ENCODE measurements around the gene NUDT4.
"Not testable (repeated sequence)": the region's sequence is repeated elsewhere in the genome, so short reads cannot be mapped to it uniquely, and the experiment has no call there.

Gene NUDT4

DNA sequence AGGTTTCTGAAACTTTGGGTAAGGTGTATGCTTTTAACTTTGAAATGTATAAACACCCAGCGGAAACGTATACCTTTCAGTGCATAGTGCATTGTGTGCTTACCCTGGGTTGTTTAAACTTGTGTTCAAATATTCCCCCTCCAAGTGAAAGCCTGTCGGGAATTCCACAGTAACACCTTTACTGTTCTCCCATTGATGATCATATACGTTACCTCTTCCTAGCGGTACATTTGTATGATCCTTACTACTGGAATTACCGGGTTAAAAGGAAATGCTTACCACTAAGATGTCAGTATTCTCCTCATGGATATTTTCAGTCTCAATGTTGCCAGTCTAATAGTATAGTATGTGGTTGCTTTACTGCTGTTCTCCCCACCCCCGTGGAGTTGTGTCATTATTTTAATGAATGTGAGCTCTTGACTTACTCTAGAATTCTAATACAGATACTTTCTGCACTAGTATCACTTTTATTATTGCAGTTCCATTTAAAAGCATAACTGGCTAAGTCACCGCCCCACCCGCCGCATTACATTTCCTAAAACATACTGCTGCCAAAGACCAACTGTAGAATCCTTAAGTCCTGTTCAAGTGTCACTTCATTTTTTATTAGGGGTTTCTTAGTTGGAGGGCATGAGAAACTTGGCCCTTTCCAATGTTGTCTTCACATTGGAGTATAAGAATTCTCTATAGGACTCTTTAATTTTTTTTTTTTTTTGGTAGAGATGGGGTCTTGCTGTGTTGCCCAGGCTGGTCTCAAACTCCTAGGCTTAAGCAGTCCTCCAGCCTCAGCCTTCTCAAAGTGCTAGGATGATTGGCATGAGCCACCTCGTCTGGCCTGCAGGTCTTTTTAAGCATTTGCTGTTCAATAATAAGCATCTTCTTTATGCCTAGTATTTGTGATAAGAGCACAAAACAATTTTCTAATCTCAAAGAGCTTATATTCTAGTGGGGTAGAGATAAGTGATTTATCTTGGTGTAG, 24.9 kb downstream of the NUDT4 start:
- no peak for DNase-seq

DNA sequence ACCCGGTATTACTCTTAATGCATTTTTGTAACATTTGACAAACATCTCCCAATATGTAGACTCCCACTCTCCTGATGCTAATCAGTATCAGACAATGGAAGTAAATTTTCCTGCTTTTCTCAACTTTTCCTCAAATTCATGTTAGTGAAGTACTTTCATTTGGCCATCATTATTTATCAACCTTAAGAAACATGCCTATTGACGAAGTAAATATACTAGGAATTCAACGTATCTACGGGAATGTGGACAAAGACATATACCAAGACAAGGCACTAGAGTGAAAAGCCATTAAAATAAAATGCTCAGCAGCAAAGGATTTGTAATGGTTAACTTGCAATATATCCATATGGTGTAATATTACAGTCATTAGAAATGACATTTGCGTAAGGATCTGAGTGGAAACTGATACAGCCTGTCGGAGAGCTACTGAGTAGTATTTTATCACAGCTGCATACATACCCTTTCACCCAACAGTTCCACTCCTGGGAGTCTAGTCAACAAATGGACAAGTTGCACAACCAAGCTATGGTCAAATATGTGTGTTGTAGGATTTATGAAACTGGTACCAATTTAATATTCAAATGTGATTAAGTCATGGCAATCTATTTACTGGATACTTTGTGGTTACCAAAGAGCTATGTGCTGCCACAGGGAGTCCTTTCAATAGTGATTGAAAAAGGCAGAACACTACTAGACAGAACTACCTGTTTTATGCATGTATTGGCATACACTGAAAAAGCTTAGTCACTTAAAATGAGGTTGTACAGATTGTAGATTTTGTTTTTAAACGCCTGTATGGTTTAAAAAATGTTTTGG, 26.5 kb downstream of the NUDT4 start:
- no peak for DNase-seq

DNA sequence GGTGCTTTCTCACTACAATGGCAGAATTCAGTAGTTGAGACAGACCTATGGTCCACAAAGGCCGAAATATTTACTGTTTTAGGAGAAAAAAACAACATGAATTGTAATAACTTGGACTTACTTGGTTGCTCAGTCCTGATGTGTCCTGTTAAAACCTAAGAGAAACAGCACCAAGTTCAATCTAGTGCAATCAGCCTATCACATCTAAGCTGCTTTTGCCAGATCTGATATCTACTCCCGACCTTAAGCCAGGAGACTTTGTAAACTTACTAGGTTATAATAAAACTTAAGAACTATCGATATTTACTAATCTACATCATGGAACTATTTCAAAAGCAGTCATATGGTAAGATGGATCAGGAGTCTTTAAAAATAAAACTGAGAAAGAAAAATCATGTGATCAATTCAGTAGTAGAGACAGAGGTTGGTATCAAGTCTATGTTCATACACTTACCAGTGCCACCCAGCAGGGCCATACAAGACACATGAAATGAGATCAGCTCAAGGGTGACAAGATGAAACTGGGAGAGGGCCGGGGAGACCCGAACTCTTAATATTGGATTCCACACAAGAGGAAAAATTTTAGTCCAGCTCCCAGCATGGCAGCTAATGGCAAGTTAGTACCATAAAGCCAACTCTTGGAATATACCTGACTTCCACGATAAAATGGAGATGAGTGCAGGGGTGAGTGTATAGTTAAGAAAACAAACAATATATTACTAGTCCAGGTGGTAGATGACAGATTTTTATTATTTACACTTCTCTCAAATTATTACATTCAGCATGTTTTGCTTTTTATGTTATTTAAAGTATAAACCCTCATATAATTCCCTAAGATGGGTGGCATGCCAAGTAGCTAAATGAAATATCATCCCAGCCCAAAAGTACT, 27.5 kb downstream of the NUDT4 start:
- DNase-seq, result no peak

DNA sequence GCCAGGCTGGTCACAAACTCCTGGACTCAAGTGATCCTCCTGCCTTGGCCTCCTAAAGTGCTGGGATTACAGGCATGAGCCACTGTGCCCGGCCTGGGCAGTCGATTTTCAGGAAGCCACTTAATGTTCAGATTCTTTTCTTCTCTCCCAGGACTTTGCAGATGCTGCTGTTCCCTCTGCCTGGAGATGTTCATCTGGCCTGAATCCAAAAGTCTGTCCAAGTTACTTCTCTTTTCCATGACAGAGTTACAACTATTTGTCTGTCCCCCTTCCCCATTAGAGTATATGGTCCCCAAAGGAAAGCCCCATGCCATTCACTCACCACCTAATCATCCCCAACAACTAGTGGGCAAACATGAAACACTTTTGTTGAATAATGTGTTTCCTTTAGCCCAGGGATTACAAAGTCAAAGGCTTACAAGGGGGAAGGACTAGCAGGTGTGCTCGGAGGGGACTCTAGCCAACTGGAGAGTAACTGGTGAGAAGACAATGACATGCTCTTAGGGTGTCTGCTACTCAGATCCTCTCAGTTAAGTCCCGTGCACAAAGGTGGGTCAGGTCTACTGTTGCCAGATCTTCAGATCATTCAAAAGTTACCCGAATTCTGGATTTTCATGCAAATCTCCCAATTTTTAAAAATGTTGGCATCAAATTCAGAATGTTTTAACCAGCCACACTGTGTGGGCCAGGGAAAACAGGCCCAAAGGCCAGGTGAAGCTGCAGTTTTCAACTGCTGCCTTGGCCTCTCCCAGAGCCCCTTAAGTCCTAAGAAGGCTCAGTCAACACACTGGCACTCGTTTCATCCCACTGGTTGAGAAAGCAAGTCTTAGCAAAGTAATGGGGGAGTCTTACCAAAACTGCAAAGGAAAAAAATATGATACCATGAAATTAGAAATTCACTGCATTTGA, 29.6 kb downstream of the NUDT4 start:
- no peak for DNase-seq

DNA sequence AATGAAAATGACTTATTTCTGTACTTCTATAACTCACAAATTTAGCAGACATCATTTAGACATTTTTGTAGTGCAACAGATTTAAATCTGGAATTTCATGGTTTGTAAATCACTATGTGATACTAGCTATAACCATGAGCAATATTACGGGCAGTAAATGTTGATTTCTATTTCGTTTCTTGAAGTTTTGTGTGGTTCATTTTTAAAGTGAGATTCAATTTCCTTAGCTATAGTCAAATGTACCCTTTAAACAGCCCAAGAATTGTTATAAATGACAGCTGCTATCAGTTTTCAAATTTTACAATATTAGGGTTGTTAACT, 30.2 kb downstream of the NUDT4 start:
- DNase-seq, result no peak

DNA sequence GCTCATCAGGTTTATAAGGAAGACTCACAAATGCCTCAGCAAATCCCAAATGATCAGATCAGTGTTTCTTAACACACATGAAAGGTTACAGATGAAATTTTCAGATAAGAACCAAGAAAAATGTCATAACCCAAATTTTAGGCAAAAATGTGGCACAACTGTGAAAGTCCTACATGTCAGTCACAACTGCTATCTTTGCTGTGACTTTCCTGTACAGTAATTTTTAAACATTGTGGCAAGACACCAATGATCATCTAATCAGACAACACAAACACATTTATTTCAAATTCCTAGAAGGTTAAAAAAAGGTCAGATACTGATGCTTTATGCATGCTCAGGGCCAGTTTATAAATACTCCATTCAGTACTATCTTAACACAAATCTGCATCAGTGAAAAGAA, 31.1 kb downstream of the NUDT4 start:
- no peak for DNase-seq

DNA sequence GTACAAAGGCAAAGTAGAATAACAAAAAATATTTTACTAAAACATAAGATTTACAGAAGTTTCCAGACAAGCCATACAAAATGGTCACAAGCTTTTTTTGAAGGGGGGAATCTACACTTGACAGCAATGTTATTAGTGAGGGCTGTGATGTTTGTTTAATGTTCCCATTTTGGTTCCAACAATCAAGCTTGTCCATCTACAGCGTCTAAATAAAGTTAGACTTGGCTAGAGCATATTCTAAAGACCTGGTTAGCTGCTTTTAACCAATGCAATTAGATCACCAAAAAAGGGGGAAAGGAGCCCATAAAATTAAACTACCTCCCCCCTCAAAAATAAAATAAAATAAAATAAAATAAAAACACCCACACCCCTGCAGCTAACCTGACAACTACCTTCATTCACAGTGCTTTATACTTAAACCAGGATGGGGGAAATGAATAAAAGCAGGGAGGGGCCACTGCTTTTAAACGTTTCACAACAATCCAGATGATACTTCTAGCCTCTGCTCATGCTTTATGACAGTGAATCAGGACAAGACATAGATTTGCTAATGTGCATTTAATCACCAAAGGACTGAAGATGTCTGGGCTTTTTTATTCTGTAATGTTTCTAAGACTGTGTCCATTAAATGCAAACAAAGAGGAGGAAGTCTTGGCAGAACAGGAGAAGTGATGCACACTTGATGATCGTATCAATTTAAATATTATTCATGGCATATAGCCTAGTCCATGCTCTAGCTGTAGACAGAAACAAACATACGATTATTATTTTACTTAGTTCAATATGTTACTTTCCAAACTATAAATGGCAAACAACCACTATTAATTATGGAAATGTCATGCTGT, 31.8 kb downstream of the NUDT4 start:
- not testable (repeated sequence) for DNase-seq

DNA sequence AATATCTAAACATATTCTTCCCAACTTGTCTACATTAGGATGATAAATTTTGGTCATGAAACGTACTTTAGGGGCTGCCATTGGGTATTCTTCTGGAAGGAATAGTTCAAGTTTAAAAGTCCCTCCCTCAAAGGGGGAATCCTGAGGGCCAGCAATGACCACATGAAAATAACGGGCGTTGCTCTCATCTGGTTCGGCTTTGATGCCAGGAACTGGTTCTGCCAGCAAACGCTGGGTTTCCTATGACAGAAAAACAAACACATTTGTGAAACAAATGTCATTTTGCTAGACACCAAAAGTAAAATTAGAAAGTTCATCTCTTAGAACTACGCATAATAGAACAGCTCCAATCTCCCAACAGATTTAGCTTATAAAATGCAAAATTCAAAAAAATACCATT, 33.3 kb downstream of the NUDT4 start:
- DNase-seq, result not testable (repeated sequence)

DNA sequence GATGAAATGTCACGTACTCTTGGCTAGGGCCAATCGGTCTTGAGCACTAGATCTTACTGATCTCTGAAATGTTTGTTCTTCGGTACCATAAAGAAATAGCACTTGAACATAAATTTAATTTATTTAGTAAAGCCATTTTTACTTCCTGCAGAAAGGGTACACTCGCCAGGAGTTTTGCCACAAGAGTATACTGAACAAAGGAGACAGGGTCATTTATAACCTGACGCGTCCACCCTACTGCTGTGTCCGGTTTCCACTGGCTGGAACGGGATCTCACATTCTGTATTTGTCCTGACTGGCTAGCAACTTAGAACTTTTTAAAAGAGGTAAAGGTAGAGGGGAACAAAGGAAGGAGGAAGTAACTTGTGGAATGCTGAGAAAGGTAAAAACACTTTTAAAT, 34.7 kb downstream of the NUDT4 start:
- DNase-seq, result not testable (repeated sequence)

DNA sequence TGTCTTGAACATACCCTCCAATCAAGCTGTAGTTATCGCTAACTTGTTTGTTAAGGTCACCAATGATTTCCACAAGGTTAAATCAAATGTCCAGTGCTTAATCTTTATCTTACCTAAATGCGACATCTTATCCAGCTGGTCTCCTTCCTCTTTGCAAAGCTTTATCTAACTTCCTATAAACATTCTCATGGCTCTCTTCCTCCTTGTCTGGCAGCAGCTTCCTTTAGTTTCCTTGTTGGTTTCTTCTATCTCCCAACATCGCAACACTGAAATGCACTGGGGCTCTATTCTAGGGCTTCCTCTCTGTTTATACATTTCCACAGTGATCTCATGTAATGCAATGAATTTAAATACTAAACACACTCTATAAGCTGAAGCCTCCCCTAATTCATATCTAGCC, 35.3 kb downstream of the NUDT4 start:
- DNase-seq, result no peak

DNA sequence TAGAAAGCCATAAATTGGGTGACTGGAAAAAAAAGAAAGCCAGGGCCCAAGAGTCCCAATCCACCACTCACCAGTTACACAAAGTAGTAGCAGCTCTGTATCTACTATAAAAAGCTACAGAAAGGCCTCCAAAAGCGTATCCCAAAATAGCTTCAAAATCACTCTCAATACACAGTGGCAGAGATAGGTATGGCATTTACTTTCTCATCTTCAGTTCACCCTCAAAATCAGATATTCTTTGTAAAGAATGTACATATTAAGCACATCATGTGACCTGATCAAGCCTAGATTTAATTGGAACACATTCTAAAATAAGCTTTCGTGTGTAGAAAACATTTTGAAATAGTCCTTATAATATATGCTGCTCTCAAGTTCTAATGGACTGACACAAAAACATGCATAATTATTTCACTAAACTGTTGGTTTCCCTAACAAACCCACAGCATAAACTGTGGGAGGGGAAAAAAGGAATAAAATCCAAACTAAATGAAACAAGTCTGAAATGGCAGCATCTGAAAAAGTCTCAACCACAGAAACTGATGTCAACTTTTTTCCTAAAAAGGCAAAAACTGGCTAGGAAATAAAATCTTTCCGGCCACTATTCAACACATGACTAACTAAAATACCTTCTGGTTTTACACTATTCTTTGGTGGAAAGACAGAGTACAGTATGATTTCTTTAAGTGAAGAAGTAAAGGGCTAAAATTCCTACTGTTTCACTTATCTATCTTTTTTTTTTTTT, 38.2 kb downstream of the NUDT4 start:
- DNase-seq, result no peak

DNA sequence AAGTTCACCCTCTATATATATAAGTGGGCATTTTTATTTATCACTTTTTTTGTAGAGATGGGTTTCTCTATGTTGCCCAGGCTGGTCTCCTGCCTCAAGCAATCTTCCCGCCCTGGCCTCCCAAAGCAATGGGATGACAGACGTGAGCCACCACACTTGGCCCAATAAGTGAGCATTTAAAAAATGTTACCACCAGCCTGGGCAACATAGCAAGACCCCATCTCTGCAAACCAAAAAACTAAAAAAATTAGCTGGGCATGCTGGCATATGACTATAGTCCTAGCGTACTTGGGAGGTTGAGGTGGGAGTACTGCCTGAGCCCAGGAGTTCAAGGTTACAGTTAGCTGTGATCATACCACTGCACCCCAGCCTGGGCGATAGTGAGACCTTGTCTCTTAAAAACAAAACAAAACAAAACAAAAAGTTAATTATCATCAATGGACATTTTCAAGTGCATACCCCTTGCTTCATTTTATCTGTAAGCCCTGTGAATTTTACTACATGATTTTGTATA, 40.3 kb downstream of the NUDT4 start:
- DNase-seq, result no peak

DNA sequence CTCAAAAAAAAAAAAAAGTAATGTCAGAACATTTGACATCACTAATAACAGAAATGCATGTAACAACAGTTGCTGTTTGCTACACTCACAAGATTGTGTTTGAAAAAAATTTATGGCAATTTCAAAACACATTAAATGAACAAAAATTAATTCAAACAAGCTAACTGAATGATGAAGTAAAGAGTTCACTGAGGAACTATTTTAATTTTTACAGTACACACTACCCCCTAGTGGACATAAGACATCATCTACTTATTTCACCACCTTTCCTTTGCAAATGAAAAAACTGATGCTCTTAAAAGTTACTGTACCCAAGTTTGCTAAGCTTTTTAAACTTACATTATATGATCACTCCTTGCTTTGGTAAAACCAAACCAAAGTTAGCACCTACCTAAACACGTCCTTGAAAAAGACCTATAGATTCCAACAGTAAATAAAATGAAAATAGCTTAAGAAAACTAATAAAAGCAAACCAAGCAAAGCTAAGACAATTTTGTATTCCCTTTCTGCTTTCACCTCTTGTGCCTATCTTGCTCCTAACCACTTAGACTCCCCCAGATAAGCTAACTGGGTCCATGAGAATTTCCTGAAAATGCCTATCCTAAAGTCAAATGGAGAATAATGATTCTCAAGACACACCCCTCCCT, 41.8 kb downstream of the NUDT4 start:
- DNase-seq, result no peak

DNA sequence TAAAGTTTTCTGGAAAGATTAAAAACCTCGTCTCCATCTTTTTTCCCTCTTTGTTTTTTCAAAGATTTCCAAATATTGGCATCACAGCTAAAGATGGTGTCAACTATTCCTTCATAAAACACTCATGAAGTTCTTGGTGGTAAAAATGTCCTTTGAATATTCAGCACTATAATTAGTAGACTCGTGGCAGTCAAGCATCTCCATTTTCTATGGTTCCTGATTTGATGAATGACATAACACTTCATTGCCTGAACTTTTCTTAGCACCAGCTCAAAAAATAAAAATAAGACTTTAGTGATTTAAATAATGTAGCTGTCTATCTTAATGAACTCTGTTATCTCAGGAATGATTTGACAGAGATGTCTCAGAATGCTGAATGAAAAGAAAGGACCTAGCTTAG, 44.3 kb downstream of the NUDT4 start:
- DNase-seq, result no peak

DNA sequence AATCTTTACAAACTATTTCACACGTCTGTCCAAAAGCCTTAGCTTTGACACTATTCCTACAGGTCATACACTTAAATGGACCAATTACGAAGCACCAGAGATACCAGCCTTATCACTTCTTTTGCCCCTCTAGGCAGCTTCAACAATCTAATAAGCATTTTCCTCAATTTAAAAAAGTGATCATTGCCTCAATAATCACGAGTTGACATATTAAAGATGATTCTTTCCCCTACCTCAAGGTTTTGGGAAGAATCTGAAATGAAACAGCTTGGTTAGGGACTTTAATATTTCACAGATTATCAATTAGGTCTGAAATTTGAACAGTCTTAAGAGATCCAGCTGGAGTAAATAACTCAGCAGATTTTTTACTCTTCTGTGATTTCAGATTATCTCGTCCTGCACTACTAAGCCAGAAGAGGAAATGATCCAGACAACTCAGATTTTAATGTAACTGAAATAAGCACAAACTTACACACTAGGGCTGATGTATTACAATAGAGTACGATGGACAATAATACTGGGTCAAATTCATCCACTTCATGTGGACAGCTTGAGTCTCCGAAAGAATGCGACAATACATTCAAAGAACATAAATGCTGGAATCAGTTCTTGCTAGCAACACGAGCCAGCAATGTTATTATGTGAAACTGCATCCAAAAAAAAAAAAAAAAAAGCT, 48.1 kb downstream of the NUDT4 start:
- no peak for DNase-seq

DNA sequence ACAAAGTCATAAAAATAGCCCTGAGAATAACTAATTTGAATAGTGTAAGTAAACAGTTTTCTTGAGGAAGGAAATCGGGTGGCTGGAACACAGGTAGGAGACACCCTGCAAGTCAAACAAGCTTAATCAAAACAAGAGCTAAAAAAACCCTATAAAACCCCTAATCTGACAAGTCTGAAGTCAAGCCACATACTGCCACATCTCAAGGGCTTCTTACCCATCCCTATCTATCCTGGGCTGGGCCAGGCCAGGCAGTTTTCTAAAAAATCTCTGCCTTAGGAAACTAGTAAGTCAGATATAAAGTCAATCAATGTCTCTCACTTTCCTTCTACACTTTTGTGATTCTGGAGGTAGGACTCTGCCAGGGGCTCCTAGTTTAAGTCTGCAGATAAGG, 48.7 kb downstream of the NUDT4 start:
- DNase-seq, result no peak

DNA sequence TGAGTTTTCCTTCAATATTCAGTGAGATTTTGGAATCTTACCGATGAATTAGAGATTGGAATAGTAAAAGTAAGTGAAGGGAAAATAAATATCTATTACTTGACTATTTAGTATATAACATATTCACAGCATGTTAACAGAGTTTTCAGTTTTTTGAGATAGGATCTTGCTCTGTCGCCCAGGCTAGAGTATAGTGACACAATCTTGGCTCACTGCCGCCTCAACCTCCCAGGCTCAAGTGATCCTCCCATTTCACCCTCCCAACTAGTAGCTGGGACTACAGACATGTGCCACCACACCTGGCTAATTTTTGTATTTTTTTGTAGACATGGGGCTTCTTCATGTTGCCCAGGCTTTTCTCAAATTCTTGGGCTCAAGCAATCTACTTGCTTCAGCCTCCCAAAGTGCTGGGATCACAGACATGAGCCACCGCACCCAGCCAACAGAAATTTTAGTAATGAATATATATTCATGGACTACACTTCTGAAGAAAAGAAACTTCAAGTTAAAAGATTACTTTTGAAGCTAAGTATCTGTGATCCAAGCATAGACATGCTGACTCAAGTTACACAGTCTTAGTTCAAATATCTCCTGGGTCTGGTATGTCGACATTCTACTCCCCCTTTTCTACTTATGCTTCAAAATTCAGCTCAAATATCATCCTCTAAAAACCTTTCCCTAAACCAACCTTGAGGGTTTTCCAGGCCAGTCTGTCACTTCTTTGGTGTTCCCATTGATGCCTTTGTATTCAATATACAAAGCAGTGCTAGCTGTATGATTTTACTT, 50.2 kb downstream of the NUDT4 start:
- no peak for DNase-seq

DNA sequence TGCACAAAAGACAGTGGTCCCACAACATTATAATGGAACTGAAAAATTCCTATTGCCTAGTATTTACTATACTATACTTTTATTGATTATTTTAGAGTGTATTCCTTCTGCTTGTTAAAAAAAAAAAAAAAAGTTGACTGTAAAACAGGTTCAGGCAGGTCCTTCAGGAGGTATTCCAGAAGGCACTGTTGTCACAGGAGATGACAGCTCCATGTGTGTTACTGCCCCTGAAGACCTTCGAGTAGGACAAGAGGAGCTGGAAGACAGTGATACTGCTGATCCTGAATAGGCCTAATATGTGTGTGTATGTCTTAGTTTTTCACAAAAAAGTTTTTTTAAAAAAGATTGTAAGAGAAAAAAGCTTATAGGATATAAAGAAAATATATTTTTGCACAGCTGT, 51.7 kb downstream of the NUDT4 start:
- no peak for DNase-seq

Measured in CD4-positive, alpha-beta T cell treated with Interferon gamma for 1 hour (primary cell).